Breast epithelium (tissue), 4 donors: ENCODE measurements around the gene OPCML. TPM values are rescaled to one million over a fixed set of nuclear protein-coding genes. Genes with fewer than 3 reads are reported as not detected.

Experiments used
- DNase-seq, 2 donors: peaks; one replicate each; pipeline ENCODE4 v3.0.0-alpha.2; 2019; ENCODE audit warnings: low spot score in 2 of 2
- H3K27ac ChIP-seq, 2 donors: fragments of 200-600 bp; sonication (generic) in 1 of 2; one replicate each; pipeline ENCODE4 v1.5.1; 2016 to 2019; ENCODE audit warnings: mild to moderate bottlenecking in 1 of 2
- H3K27me3 ChIP-seq, 2 donors: fragments of 200-600 bp; sonication (generic) in 1 of 2; one replicate each; pipeline versions ENCODE4 v1.5.1 to v1.6.0; 2017 to 2019; ENCODE audit warnings: control low read depth in 1 of 2, mild to moderate bottlenecking in 1 of 2
- H3K36me3 ChIP-seq: fragments of 200-600 bp; one replicate; pipeline ENCODE4 v1.5.1; 2019
- H3K4me1 ChIP-seq, 2 donors: fragments of 200-600 bp; sonication (generic); one replicate each; pipeline ENCODE4 v1.5.1; 2016 to 2019; ENCODE audit warnings: control low read depth in 1 of 2
- H3K4me3 ChIP-seq, 3 donors: fragments of 200-600 bp; sonication (generic); 1 replicate in 2 of 3; 2 replicates in 1 of 3; pipeline ENCODE4 v1.5.1; 2016 to 2019; ENCODE audit warnings: mild to moderate bottlenecking in 3 of 3, moderate library complexity in 2 of 3
- H3K9me3 ChIP-seq, 2 donors: fragments of 200-600 bp; sonication (generic) in 1 of 2; one replicate each; pipeline ENCODE4 v1.5.1; 2016 to 2019; ENCODE audit warnings: control low read depth in 1 of 2
- CTCF ChIP-seq, 3 donors: fragments of 450-650 bp; IDR thresholded peaks; one replicate each; pipeline ENCODE4 v1.5.1; 2016 to 2017; ENCODE audit warnings: antibody characterized with exemption in 3 of 3, mild to moderate bottlenecking in 3 of 3, moderate library complexity in 3 of 3
- POLR2A ChIP-seq: fragments of 450-650 bp; IDR thresholded peaks from one replicate; pipeline ENCODE4 v1.6.1; 2016; ENCODE audit warnings: antibody characterized with exemption, mild to moderate bottlenecking, moderate library complexity
- POLR2AphosphoS5 ChIP-seq, 3 donors: sonication (generic); formaldehyde crosslinking; IDR thresholded peaks; one replicate each; pipeline ENCODE4 v1.6.1; 2017; ENCODE audit warnings: antibody characterized with exemption in 3 of 3
- intact Hi-C: fragments of 100-400 bp; cut with DNase I; formaldehyde crosslinking; loops from one replicate; pipeline ENCODE4 v1.15.1; 2023; ENCODE audit warnings: low total_unique reads
- total RNA-seq, 3 donors: library from RNA; depleted of rRNA; stranded (reverse); fragments of >200 nt; gene quantifications; one replicate each; pipeline ENCODE4 v1.1.0, GENCODE V29; 2016

OPCML gene
- total RNA-seq, 3 donors from 2014 or later: not detected

- H3K27ac ChIP-seq: no peak overlapping the region
- no peaks in the 10 kb centered on the region for H3K4me1 ChIP-seq
- H3K4me3 ChIP-seq: no peak overlapping the region
- H3K36me3 ChIP-seq: no peaks in the 10 kb centered on the region
- DNase-seq: no peak
- no peaks in the 10 kb centered on the region for H3K27me3 ChIP-seq
- TF ChIP-seq CTCF (IDR thresholded peaks at IDR 0.05): no peak
- TF ChIP-seq POLR2AphosphoS5 (IDR thresholded peaks at IDR 0.05): no peak
- no peak for TF ChIP-seq POLR2A
- H3K9me3 ChIP-seq: no peaks in the 10 kb centered on the region
- intact Hi-C loops: no loop called here
These were observed 40.8 kb upstream of the OPCML start for GRCh38 chr11:133573081-133573480.

GRCh38 chr11:133570376-133570775, 38.1 kb upstream of the OPCML start:
- H3K4me1 ChIP-seq: no peaks in the 10 kb centered on the region
- H3K4me3 ChIP-seq: no peak overlapping the region
- DNase-seq: no peak
- intact Hi-C loops: no loop called here
- H3K36me3 ChIP-seq: no peaks in the 10 kb centered on the region
- H3K27ac ChIP-seq: no peak overlapping the region
- H3K9me3 ChIP-seq: no peaks in the 10 kb centered on the region
- TF ChIP-seq CTCF (IDR thresholded peaks at IDR 0.05) (no peak), POLR2A (no peak), POLR2AphosphoS5 (IDR thresholded peaks at IDR 0.05) (no peak)
- peaks cover 0 to 3% of the 10 kb centered on the region in 2 donors for H3K27me3 ChIP-seq

- H3K4me3 ChIP-seq: no peak overlapping the region
- no peaks in the 10 kb centered on the region for H3K36me3 ChIP-seq
- peaks cover 0 to 3% of the 10 kb centered on the region in 2 donors for H3K27me3 ChIP-seq
- intact Hi-C loops: no loop called here
- no peaks in the 10 kb centered on the region for H3K9me3 ChIP-seq
- H3K27ac ChIP-seq: no peak overlapping the region
- H3K4me1 ChIP-seq: no peaks in the 10 kb centered on the region
- no peak for DNase-seq
- TF ChIP-seq POLR2AphosphoS5 (IDR thresholded peaks at IDR 0.05) (no peak), CTCF (IDR thresholded peaks at IDR 0.05) (no peak), POLR2A (no peak)
These were observed 31.3 kb upstream of the OPCML start for GRCh38 chr11:133563505-133564025.

- H3K27ac ChIP-seq: no peak overlapping the region
- no peaks in the 10 kb centered on the region for H3K27me3 ChIP-seq
- intact Hi-C loops: no loop called here
- H3K4me3 ChIP-seq: no peak overlapping the region
- no peaks in the 10 kb centered on the region for H3K9me3 ChIP-seq
- TF ChIP-seq POLR2AphosphoS5 (IDR thresholded peaks at IDR 0.05): no peak
- TF ChIP-seq CTCF (IDR thresholded peaks at IDR 0.05): no peak
- TF ChIP-seq POLR2A: no peak
- DNase-seq: no peak
- no peaks in the 10 kb centered on the region for H3K36me3 ChIP-seq
- no peaks in the 10 kb centered on the region for H3K4me1 ChIP-seq
These were observed 28.2 kb upstream of the OPCML start for GRCh38 chr11:133560472-133560855.

- Histone ChIP-seq H3K27me3 (no peaks in the 10 kb centered on the region), H3K4me1 (no peaks in the 10 kb centered on the region), H3K9me3 (no peaks in the 10 kb centered on the region), H3K36me3 (no peaks in the 10 kb centered on the region), H3K27ac (no peak overlapping the region), H3K4me3 (no peak overlapping the region)
- no peak for DNase-seq
- intact Hi-C loops: no loop called here
- no peak for TF ChIP-seq POLR2A
- TF ChIP-seq CTCF (IDR thresholded peaks at IDR 0.05): no peak
- no peak for TF ChIP-seq POLR2AphosphoS5 (IDR thresholded peaks at IDR 0.05)
These were observed 27.7 kb upstream of the OPCML start for GRCh38 chr11:133559833-133560471.
